ENCODE measurements around the gene MBP. TPM values are rescaled to one million over a fixed set of nuclear protein-coding genes. Genes with fewer than 3 reads are reported as not detected.

The MBP gene
- total RNA-seq, 1 experiment from 2014 or later = 88.8 TPM

DNA sequence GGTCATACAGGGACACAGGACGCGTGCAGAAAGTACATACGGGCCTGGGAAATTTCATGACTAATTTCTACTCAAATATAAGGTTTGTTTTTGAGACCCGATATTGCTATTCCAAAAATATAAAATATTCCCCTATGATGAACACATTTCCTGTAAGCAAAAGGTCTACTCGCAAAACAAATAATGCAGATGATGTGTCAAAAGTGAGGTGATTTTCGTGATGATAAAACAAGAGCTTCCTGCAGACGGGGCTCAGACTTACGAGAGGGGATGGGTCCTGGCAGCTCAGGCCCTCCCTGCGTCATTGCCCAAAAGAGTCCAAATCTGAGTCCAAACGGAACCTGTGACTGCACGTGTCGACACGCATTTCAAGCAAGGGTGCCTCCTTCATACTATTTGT, 62.7 kb downstream of the MBP start:
- BruUV-seq (replicated peaks) = no TSS peak
- no peak for DNase-seq (ENCODE audit: low read depth, low spot score)
- H3K27ac ChIP-seq (ENCODE audit: low read length) = peak overlapping the region; percentile 81
- CTCF ChIA-PET = no interaction called here
- no peaks in the 10 kb centered on the region for H3K9me3 ChIP-seq (ENCODE audit: control insufficient read depth, insufficient read depth, low read depth, low read length)
- TF ChIP-seq SIN3A (IDR thresholded peaks at IDR 0.05; ENCODE audit: borderline replicate concordance, insufficient read depth, low read depth, low read length) = no peak
- H3K4me1 ChIP-seq (ENCODE audit: control insufficient read depth, insufficient read depth, low read length) = peaks cover 88% of the 10 kb centered on the region
- POLR2A ChIA-PET = no interaction called here
- no peak for ATAC-seq
- H3K27me3 ChIP-seq (ENCODE audit: control insufficient read depth, insufficient read depth, low read length) = no peaks in the 10 kb centered on the region
- intact Hi-C loops (cut with micrococcal nuclease; ENCODE audit: unreplicated experiment) (no loop called here), in situ Hi-C loops (cut with HindIII; ENCODE audit: low pct_unique_long_range_greater_than_20kb, low sequenced_read_pairs) (no loop called here)
- H3K4me3 ChIP-seq (ENCODE audit: low read depth in 2 of 2, low read length in 2 of 2) = no peak overlapping the region
- no peaks in the 10 kb centered on the region for H3K36me3 ChIP-seq (ENCODE audit: control insufficient read depth, insufficient read depth, low read length)

DNA sequence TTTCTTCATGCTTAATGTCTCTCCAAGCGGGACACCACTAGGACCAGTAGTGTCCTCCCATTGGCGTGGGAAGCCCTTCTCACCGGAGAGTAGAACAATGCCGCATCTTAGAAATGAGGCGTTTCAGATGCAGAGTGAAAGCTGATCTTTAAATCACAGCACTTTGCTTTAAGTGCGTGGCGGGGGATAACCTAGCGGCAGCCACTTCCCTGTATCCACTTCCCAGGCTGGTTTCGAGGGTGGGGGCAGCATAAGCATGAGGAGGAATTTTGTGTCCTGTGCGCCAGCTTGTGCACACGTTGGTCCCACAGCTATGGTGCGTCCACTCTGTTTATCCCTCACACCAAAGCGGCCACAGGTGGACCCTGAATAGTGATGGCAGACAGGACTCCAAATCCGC, 63.1 kb downstream of the MBP start:
- no peaks in the 10 kb centered on the region for H3K27me3 ChIP-seq (ENCODE audit: control insufficient read depth, insufficient read depth, low read length)
- no peaks in the 10 kb centered on the region for H3K9me3 ChIP-seq (ENCODE audit: control insufficient read depth, insufficient read depth, low read depth, low read length)
- DNase-seq (ENCODE audit: low read depth, low spot score) (no peak), ATAC-seq (no peak)
- intact Hi-C loops (cut with micrococcal nuclease; ENCODE audit: unreplicated experiment) (no loop called here), in situ Hi-C loops (cut with HindIII; ENCODE audit: low pct_unique_long_range_greater_than_20kb, low sequenced_read_pairs) (no loop called here)
- BruUV-seq (replicated peaks) = no TSS peak
- no peaks in the 10 kb centered on the region; the same call in 1 of the 2 replicates for H3K36me3 ChIP-seq (ENCODE audit: control insufficient read depth, insufficient read depth, low read length)
- ChIA-PET POLR2A (interaction anchor here (0.6 kb wide), 1 partner anchor 28 kb away, joined by 3 read pairs; no protein-coding TSS in a partner anchor), CTCF (interaction anchor here (0.6 kb wide), 1 partner anchor 15 kb away, joined by 4 read pairs; no protein-coding TSS in a partner anchor)
- peaks cover 90% of the 10 kb centered on the region for H3K4me1 ChIP-seq (ENCODE audit: control insufficient read depth, insufficient read depth, low read length)
- H3K27ac ChIP-seq (ENCODE audit: low read length) = peak overlapping the region; percentile 81
- H3K4me3 ChIP-seq (ENCODE audit: low read depth in 2 of 2, low read length in 2 of 2) = no peak overlapping the region
- TF ChIP-seq TCF7L2 (IDR thresholded peaks at IDR 0.05; ENCODE audit: low read depth, low read length) (no peak), SIN3A (IDR thresholded peaks at IDR 0.05; ENCODE audit: borderline replicate concordance, insufficient read depth, low read depth, low read length) (no peak), POLR2AphosphoS5 (IDR thresholded peaks at IDR 0.05; ENCODE audit: low read depth, low read length) (no peak)
- TF ChIP-seq, protein P1, sequence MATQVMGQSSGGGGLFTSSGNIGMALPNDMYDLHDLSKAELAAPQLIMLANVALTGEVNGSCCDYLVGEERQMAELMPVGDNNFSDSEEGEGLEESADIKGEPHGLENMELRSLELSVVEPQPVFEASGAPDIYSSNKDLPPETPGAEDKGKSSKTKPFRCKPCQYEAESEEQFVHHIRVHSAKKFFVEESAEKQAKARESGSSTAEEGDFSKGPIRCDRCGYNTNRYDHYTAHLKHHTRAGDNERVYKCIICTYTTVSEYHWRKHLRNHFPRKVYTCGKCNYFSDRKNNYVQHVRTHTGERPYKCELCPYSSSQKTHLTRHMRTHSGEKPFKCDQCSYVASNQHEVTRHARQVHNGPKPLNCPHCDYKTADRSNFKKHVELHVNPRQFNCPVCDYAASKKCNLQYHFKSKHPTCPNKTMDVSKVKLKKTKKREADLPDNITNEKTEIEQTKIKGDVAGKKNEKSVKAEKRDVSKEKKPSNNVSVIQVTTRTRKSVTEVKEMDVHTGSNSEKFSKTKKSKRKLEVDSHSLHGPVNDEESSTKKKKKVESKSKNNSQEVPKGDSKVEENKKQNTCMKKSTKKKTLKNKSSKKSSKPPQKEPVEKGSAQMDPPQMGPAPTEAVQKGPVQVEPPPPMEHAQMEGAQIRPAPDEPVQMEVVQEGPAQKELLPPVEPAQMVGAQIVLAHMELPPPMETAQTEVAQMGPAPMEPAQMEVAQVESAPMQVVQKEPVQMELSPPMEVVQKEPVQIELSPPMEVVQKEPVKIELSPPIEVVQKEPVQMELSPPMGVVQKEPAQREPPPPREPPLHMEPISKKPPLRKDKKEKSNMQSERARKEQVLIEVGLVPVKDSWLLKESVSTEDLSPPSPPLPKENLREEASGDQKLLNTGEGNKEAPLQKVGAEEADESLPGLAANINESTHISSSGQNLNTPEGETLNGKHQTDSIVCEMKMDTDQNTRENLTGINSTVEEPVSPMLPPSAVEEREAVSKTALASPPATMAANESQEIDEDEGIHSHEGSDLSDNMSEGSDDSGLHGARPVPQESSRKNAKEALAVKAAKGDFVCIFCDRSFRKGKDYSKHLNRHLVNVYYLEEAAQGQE (IDR thresholded peaks at IDR 0.05; ENCODE audit: insufficient read depth in 1 of 2, low read depth in 2 of 2, low read length in 1 of 2) = no peak
- TF ChIP-seq, protein P2, sequence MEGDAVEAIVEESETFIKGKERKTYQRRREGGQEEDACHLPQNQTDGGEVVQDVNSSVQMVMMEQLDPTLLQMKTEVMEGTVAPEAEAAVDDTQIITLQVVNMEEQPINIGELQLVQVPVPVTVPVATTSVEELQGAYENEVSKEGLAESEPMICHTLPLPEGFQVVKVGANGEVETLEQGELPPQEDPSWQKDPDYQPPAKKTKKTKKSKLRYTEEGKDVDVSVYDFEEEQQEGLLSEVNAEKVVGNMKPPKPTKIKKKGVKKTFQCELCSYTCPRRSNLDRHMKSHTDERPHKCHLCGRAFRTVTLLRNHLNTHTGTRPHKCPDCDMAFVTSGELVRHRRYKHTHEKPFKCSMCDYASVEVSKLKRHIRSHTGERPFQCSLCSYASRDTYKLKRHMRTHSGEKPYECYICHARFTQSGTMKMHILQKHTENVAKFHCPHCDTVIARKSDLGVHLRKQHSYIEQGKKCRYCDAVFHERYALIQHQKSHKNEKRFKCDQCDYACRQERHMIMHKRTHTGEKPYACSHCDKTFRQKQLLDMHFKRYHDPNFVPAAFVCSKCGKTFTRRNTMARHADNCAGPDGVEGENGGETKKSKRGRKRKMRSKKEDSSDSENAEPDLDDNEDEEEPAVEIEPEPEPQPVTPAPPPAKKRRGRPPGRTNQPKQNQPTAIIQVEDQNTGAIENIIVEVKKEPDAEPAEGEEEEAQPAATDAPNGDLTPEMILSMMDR (IDR thresholded peaks at IDR 0.05) = no peak
